Common myeloid progenitor, CD34-positive (primary cell): Measurements from ENCODE around the gene ACTR8. TPM values are rescaled to one million over a fixed set of nuclear protein-coding genes. Genes with fewer than 3 reads are reported as not detected.
"Not testable (repeated sequence)": the region's sequence is repeated elsewhere in the genome, so short reads cannot be mapped to it uniquely, and the experiment has no call there.

ENCODE experiments used
- CTCF ChIA-PET: fragments of 350-600 bp; sonication (Branson Sonifier 250); formaldehyde crosslinking; loops from one replicate; lab custom pipeline; 2021; ENCODE audit warnings: antibody characterized with exemption; lab: Charles Lee
- POLR2A ChIA-PET: fragments of 350-600 bp; sonication (Branson Sonifier 250); formaldehyde crosslinking; loops from one replicate; lab custom pipeline; 2021; ENCODE audit warnings: antibody characterized with exemption; lab: Charles Lee
- DNase-seq, 3 donors: peaks; one replicate each; pipeline versions ENCODE4 v3.0.0 to v3.0.0-alpha.2; 2013
- H3K27ac ChIP-seq, 2 experiments: 1 replicate in 1 of 2; 2 replicates in 1 of 2; pipeline ENCODE4 v1.7.0; 2013; ENCODE audit warnings: inconsistent platforms in 2 of 2, low read length in 2 of 2, mild to moderate bottlenecking in 2 of 2, low read depth in 1 of 2, moderate library complexity in 1 of 2; ENCODE audit not compliant: severe bottlenecking in 2 of 2, insufficient read depth in 1 of 2, poor library complexity in 1 of 2
- H3K27me3 ChIP-seq, 5 experiments: replicated peaks in 2 of 5; 1 replicate in 3 of 5; 2 replicates in 2 of 5; pipeline versions ENCODE4 v1.6.1 to v1.7.0; 2013; ENCODE audit warnings: low read length in 4 of 5, mild to moderate bottlenecking in 2 of 5, moderate library complexity in 2 of 5, inconsistent platforms in 1 of 5; ENCODE audit not compliant: insufficient read depth in 5 of 5, control insufficient read depth in 4 of 5
- H3K36me3 ChIP-seq, 4 experiments: 1 replicate in 2 of 4; 2 replicates in 2 of 4; pipeline versions ENCODE4 v1.6.1 to v1.7.0; 2013; ENCODE audit warnings: low read length in 3 of 4, control low read depth in 1 of 4, mild to moderate bottlenecking in 1 of 4; ENCODE audit not compliant: control insufficient read depth in 4 of 4, insufficient read depth in 4 of 4
- H3K4me1 ChIP-seq, 4 experiments: 1 replicate in 3 of 4; 2 replicates in 1 of 4; pipeline versions ENCODE4 v1.6.1 to v1.7.1; 2013; ENCODE audit warnings: low read length in 3 of 4, mild to moderate bottlenecking in 3 of 4, control low read depth in 1 of 4, inconsistent platforms in 1 of 4, moderate library complexity in 1 of 4; ENCODE audit not compliant: control insufficient read depth in 4 of 4, insufficient read depth in 4 of 4; ENCODE audit errors: control extremely low read depth in 1 of 4
- H3K4me3 ChIP-seq, 7 experiments: 1 replicate in 4 of 7; 2 replicates in 3 of 7; pipeline versions ENCODE4 v1.5.1 to v1.7.0; 2013; ENCODE audit warnings: mild to moderate bottlenecking in 7 of 7, low read length in 6 of 7, moderate library complexity in 6 of 7, inconsistent platforms in 2 of 7, low read depth in 2 of 7, control low read depth in 1 of 7; ENCODE audit not compliant: insufficient read depth in 4 of 7, control insufficient read depth in 1 of 7; ENCODE audit errors: extremely low read depth in 1 of 7
- H3K9me3 ChIP-seq, 5 experiments: 1 replicate in 4 of 5; 2 replicates in 1 of 5; pipeline versions ENCODE4 v1.6.1 to v1.7.1; 2013; ENCODE audit warnings: low read length in 4 of 5, mild to moderate bottlenecking in 2 of 5, inconsistent platforms in 1 of 5, low read depth in 1 of 5, moderate library complexity in 1 of 5; ENCODE audit not compliant: control insufficient read depth in 4 of 5, insufficient read depth in 2 of 5; ENCODE audit errors: control extremely low read depth in 1 of 5
- WGBS: methylation state at CpG from one replicate; pipeline ENCODE4 v1.1.5; 2013; ENCODE audit not compliant: insufficient coverage; 5-methylcytosine and 5-hydroxymethylcytosine counted together
- polyA plus RNA-seq: library from polyadenylated mRNA; unstranded; fragments of 120-200 nt; gene quantifications from one replicate; pipeline ENCODE4 v1.2.1, GENCODE V29; 2013

The ACTR8 gene
- polyA plus RNA-seq, result 21.0 TPM

- Histone ChIP-seq H3K4me3 (peak within 1 kb of the TSS; percentile 78 to 95 (median 87)), H3K36me3 (peaks cover 9 to 56% (median 29%) of the 10 kb centered on the region in 4 experiments), H3K27ac (peak within 1 kb of the TSS; percentile 70 to 85), H3K9me3 (no peaks in the 10 kb centered on the region), H3K4me1 (peaks cover 7 to 15% (median 12%) of the 10 kb centered on the region in 4 experiments), H3K27me3 (no peaks in the 10 kb centered on the region)
- POLR2A ChIA-PET, result interaction anchor here (3.3 kb wide), 1 partner anchor 10 kb away, joined by 12 read pairs; the partner anchor contains the start of gene SELENOK
- CTCF ChIA-PET, result interaction anchor here (1.0 to 1.2 kb wide), 2 partner anchors 8 to 10 kb away, joined by 3 to 5 read pairs; no protein-coding TSS in a partner anchor
- DNase-seq, result peak; percentile 87 to 95 (median 93)
- WGBS, result 3% methylated on average over 39 of the region's 65 CpGs
These were observed at the start of gene ACTR8 for GRCh38 chr3:53881691-53882593. Gene ACTR8 (minus strand): TSS chr3:53882152. CDS start chr3:53882101, 51 bp downstream.

GRCh38 chr3:53927208-53927872 is 45.4 kb upstream of the ACTR8 start:
- H3K36me3 ChIP-seq, H3K27me3 ChIP-seq, H3K9me3 ChIP-seq, CTCF ChIA-PET, POLR2A ChIA-PET, H3K4me1 ChIP-seq, H3K4me3 ChIP-seq, DNase-seq, H3K27ac ChIP-seq: not testable (repeated sequence)
- WGBS, result 93% methylated on average over 10 of the region's 30 CpGs

GRCh38 chr3:53921296-53921695 is 39.3 kb upstream of the ACTR8 start:
- Histone ChIP-seq H3K27ac (no peak overlapping the region), H3K4me1 (no peaks in the 10 kb centered on the region), H3K4me3 (no peak overlapping the region), H3K36me3 (no peaks in the 10 kb centered on the region), H3K27me3 (peaks cover 0 to 2% (median 0%) of the 10 kb centered on the region in 5 experiments), H3K9me3 (peaks cover 0 to 9% (median 0%) of the 10 kb centered on the region in 5 experiments)
- POLR2A ChIA-PET, result no interaction called here
- CTCF ChIA-PET, result no interaction called here
- DNase-seq, result peak; percentile 13 to 32 (median 29)
- WGBS, result 20% methylated on average over 1 of the region's 1 CpG

GRCh38 chr3:53919741-53920140 is 37.8 kb upstream of the ACTR8 start:
- WGBS, result 100% methylated on average over 1 of the region's 2 CpGs
- DNase-seq, result no peak
- ChIA-PET POLR2A (no interaction called here), CTCF (interaction anchor here (0.9 kb wide), 1 partner anchor 75 kb away, joined by 3 read pairs; no protein-coding TSS in a partner anchor)
- no peaks in the 10 kb centered on the region for H3K36me3 ChIP-seq
- peaks cover 0 to 9% (median 0%) of the 10 kb centered on the region in 5 experiments for H3K9me3 ChIP-seq
- no peaks in the 10 kb centered on the region for H3K4me1 ChIP-seq
- peaks cover 0 to 4% (median 2%) of the 10 kb centered on the region in 5 experiments for H3K27me3 ChIP-seq
- no peak overlapping the region for H3K27ac ChIP-seq
- no peak overlapping the region for H3K4me3 ChIP-seq

GRCh38 chr3:53913401-53913800 is 31.4 kb upstream of the ACTR8 start:
- no peak for DNase-seq
- H3K4me1 ChIP-seq, result no peaks in the 10 kb centered on the region
- no peak overlapping the region for H3K27ac ChIP-seq
- ChIA-PET POLR2A (interaction anchor here (0.6 kb wide), 1 partner anchor 101 kb away, joined by 5 read pairs; no protein-coding TSS in a partner anchor), CTCF (no interaction called here)
- 92% methylated on average over 7 of the region's 8 CpGs for WGBS
- H3K36me3 ChIP-seq, result no peaks in the 10 kb centered on the region
- peaks cover 2 to 10% (median 4%) of the 10 kb centered on the region in 5 experiments for H3K27me3 ChIP-seq
- no peaks in the 10 kb centered on the region for H3K9me3 ChIP-seq
- no peak overlapping the region for H3K4me3 ChIP-seq

GRCh38 chr3:53902711-53903110 is 20.8 kb upstream of the ACTR8 start:
- no peak for DNase-seq
- no peak overlapping the region for H3K27ac ChIP-seq
- ChIA-PET CTCF (no interaction called here), POLR2A (no interaction called here)
- peaks cover 0 to 12% (median 3%) of the 10 kb centered on the region in 5 experiments for H3K27me3 ChIP-seq
- no peaks in the 10 kb centered on the region for H3K4me1 ChIP-seq
- 100% methylated on average over 4 of the region's 5 CpGs for WGBS
- peaks cover 0 to 4% (median 0%) of the 10 kb centered on the region in 5 experiments for H3K9me3 ChIP-seq
- H3K36me3 ChIP-seq, result no peaks in the 10 kb centered on the region
- H3K4me3 ChIP-seq, result no peak overlapping the region
